ENCODE data around the gene SYCN. TPM values are rescaled to one million over a fixed set of nuclear protein-coding genes. Genes with fewer than 3 reads are reported as not detected.

The SYCN gene
- total RNA-seq, 2 experiments from 2014 or later = not detected

GRCh38 chr19:39175564-39175963, 28.5 kb downstream of the SYCN start:
- no peaks in the 10 kb centered on the region for H3K4me1 ChIP-seq (ENCODE audit: insufficient read depth, low read length, poor library complexity, severe bottlenecking)
- H3K9me3 ChIP-seq (ENCODE audit: low read length) = no peaks in the 10 kb centered on the region
- no peak overlapping the region for H3K27ac ChIP-seq (ENCODE audit: low read depth, low read length, poor library complexity, severe bottlenecking)
- TF ChIP-seq, protein P1, sequence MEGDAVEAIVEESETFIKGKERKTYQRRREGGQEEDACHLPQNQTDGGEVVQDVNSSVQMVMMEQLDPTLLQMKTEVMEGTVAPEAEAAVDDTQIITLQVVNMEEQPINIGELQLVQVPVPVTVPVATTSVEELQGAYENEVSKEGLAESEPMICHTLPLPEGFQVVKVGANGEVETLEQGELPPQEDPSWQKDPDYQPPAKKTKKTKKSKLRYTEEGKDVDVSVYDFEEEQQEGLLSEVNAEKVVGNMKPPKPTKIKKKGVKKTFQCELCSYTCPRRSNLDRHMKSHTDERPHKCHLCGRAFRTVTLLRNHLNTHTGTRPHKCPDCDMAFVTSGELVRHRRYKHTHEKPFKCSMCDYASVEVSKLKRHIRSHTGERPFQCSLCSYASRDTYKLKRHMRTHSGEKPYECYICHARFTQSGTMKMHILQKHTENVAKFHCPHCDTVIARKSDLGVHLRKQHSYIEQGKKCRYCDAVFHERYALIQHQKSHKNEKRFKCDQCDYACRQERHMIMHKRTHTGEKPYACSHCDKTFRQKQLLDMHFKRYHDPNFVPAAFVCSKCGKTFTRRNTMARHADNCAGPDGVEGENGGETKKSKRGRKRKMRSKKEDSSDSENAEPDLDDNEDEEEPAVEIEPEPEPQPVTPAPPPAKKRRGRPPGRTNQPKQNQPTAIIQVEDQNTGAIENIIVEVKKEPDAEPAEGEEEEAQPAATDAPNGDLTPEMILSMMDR (conservative IDR thresholded peaks at IDR 0.05; ENCODE audit: low read length) = no peak
- no peak for TF ChIP-seq EZH2phosphoT487 (IDR thresholded peaks at IDR 0.05; ENCODE audit: borderline replicate concordance, low read depth, low read length)
- H3K4me2 ChIP-seq (ENCODE audit: low read length) = no peak overlapping the region
- H3K36me3 ChIP-seq (ENCODE audit: insufficient read depth, low read length) = 0 out of 2 replicates have a peak, but pooled peaks cover 4% of the 10 kb centered on the region
- no peak overlapping the region for H2AFZ ChIP-seq (ENCODE audit: low read length)
- POLR2A ChIA-PET = no interaction called here
- intact Hi-C loops (cut with micrococcal nuclease; ENCODE audit: unreplicated experiment) = no loop called here
- CTCF ChIA-PET (ENCODE audit: unreplicated experiment) = no interaction called here
- H3K4me3 ChIP-seq (ENCODE audit: low read depth, low read length, poor library complexity, severe bottlenecking) = no peak overlapping the region
- no peaks in the 10 kb centered on the region for H3K79me2 ChIP-seq (ENCODE audit: insufficient read depth, low read depth, low read length)
- no peak for DNase-seq (ENCODE audit: low spot score)
- no peaks in the 10 kb centered on the region for H3K9me2 ChIP-seq (ENCODE audit: insufficient read depth, low read length)
- BruUV-seq (replicated peaks) = no TSS peak
- H4K20me1 ChIP-seq (ENCODE audit: insufficient read depth, low read length) = no peaks in the 10 kb centered on the region

GRCh38 chr19:39174558-39175544, 29.2 kb downstream of the SYCN start:
- BruUV-seq (replicated peaks) = no TSS peak
- intact Hi-C loops (cut with micrococcal nuclease; ENCODE audit: unreplicated experiment) = no loop called here

More at GRCh38 chr19:39174558-39175544, 29.2 kb downstream of the SYCN start:
- H3K4me2 ChIP-seq (ENCODE audit: low read length) = no peak overlapping the region
- TF ChIP-seq, protein P1 (conservative IDR thresholded peaks at IDR 0.05; ENCODE audit: low read length) = no peak
- TF ChIP-seq EZH2phosphoT487 (IDR thresholded peaks at IDR 0.05; ENCODE audit: borderline replicate concordance, low read depth, low read length) = no peak
- ChIA-PET CTCF (ENCODE audit: unreplicated experiment) (no interaction called here), POLR2A (interaction anchor here (0.6 to 0.7 kb wide), 2 partner anchors 66 to 381 kb away, joined by 3 to 4 read pairs; no protein-coding TSS in a partner anchor)
- no peaks in the 10 kb centered on the region for H3K9me3 ChIP-seq (ENCODE audit: low read length)
- no peak overlapping the region for H2AFZ ChIP-seq (ENCODE audit: low read length)
- no peak overlapping the region for H3K4me3 ChIP-seq (ENCODE audit: low read depth, low read length, poor library complexity, severe bottlenecking)
- H3K9me2 ChIP-seq (ENCODE audit: insufficient read depth, low read length) = no peaks in the 10 kb centered on the region
- H3K36me3 ChIP-seq (ENCODE audit: insufficient read depth, low read length) = 0 out of 2 replicates have a peak, but pooled peaks cover 4% of the 10 kb centered on the region
- H4K20me1 ChIP-seq (ENCODE audit: insufficient read depth, low read length) = no peaks in the 10 kb centered on the region
- no peak overlapping the region for H3K27ac ChIP-seq (ENCODE audit: low read depth, low read length, poor library complexity, severe bottlenecking)
- no peaks in the 10 kb centered on the region for H3K79me2 ChIP-seq (ENCODE audit: insufficient read depth, low read depth, low read length)
- DNase-seq (ENCODE audit: low spot score) = no peak
- no peaks in the 10 kb centered on the region for H3K4me1 ChIP-seq (ENCODE audit: insufficient read depth, low read length, poor library complexity, severe bottlenecking)

All from OCI-LY7 (cell line).